HG03045 (cell line): ENCODE data around the gene UBE2O.

Experiments used
- ATAC-seq: cut with Tn5 transposase; IDR thresholded peaks from one replicate; pipeline ENCODE4 v1.9.1; 2021; ENCODE audit warnings: mild to moderate bottlenecking, moderate library complexity; ENCODE audit not compliant: unreplicated experiment

The UBE2O gene

DNA sequence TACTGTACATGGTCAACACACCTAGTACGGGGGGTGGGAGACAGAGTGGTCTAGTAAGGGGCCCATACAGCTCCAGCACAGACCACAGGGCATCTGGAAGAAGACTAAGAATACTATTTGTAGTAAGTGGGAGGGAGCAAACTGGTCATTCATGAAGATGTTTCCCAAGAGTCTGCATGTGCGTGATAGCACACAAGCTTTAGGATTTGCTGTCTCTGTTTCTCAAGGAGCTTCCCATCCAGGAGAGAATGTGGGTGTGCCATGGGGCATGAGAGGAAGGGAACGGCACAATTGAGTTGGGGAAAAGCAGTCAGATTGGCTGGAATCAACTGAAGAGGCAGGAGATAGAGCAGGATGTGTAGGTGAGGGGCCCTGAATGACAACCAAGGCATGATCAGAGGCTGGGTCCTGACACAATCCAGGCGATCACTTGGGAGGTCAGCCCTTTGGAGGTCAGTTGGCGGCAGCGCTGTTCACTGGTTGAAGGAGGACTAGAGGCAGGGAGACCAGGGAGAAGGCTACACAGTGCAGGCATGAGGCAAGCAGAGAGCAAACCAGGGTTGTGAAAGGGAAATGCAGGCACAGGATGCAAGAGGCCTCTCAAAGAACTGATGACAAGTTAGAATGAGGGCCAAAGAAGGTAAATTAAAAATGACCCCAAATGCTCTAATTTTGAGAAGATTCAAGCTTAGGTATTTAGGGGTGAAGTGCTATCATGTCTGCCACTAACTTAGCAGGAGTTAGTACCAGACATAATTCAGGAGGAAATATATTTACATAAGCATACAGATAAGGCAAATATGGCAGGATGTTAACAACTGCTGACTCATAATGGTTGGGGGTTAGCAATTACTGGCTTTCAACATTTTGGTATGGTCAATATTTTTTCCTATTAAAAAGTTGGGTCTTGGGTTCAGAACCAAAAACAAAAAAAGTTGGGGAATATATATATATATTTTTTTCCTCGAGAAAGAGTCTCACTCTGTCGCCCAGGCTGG lies 10.3 kb downstream of the UBE2O start:
- ATAC-seq = no peak

- no peak for ATAC-seq
Measured at GRCh38 chr17:76441686-76442340, 11.1 kb downstream of the UBE2O start.

- no peak for ATAC-seq
Measured at GRCh38 chr17:76440751-76441362, 12.1 kb downstream of the UBE2O start.

DNA sequence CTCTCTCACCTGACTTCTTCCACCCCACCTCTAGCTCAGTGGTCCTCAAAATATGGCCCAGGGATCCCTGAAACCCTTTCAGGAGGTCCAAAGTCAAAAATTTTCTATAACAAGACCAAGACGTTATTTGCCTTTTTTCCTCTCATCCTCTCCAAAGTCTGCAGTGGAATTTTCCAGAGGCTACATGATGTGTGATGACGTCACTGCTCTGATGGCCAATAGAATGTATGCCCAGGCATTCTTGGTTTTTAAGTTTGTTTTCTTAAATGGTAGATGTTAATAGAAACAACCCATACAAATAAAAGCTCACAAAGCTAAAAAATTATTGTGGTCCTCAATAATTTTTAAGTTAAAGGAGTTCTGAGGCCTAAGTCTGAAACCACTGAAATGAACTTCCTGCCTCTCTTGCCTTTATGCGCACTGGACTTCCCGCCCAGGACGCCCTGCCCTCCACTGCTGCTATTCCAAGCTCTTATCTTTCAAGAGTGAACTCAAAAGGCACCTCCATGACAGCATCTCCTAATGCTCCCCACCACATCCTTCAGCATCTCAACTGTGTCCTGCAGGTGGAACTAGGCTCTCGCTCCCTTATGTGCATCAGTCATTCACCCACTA lies 13.5 kb downstream of the UBE2O start:
- ATAC-seq = no peak

DNA sequence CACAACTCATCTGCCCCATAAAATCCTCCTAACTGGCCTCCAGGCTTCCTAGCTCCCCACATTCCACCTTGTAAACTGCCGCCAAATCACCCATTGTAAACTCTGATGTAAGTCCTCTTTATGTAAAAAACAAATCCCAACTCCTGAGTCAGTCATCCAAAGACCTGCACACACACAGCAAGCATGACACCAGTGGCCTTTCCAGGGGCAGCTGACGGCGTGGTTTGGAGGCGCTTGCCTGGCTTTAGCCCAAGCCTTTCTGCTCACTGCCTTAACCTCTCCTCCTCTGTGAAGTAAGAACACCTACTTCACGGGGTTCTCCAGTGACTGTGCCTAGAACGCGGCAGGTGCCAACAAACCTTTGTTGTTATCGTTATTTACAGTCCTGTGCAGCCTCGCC lies 14.0 kb downstream of the UBE2O start:
- no peak for ATAC-seq

DNA sequence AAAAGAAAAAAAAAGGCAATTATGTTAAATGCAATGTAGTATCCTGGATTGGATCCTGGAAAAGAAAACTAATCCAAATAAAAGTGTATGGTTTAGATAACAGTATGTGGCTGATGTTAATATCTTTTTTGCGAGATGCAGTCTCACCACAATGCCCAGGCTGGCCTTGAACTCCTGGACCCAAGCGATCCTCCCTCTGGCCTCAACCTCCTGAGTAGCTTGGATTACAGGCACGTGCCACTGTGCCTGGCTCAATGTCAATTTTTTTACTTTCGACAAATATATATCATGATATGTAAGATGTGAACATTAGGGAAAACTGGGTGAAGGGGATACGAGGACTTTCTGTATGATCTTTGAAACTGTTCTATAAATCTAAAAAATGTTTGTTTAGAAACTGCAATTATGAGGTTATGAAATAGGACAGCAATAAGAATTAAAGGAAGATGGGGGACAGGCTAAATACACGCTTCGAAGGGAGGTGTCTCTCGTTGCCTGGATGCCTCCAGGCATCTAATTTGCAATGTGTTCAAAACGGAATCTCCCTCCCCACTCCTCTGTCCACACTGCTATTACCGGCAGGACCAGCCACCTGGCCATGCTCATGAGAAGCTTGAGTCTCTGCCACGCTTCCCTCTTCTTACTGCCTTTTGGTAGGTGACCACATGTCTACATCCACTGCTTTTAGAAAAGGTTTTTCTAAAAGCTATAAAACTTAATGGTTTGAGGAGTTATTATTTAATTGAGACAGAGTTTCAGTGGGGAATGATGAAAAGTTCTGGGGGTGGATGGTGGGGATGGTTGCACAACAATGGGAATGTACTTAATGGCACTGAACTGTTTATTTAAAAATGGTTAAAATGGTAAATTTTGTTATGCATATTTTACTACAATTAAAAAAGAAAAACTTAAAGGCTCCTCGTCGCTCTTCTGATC lies 15.2 kb downstream of the UBE2O start:
- ATAC-seq = no peak

- ATAC-seq = no peak
Measured at GRCh38 chr17:76435751-76436150, 17.2 kb downstream of the UBE2O start.

DNA sequence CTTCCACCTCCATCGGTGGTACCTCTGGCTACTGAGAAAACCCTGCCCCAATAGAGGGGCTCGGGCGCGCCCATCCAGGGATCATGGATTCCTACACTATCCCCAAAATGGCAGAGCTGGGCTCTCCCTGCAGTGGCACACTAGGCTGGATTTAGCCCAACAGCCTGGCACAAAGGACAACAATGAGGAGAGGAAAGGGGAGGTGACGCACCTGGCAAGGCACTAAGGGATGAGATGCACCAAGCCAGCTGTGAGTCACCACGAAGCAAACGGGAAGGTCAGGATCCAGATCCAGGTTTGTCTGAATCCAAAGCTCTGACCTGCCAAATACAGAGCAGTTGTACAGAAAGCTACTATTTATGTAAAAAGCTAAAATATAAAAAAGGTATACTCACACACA lies 18.1 kb downstream of the UBE2O start:
- ATAC-seq = no peak

GRCh38 chr17:76433693-76434092 lies 19.3 kb downstream of the UBE2O start:
- ATAC-seq = no peak

- ATAC-seq = no peak
Measured at GRCh38 chr17:76432712-76433336, 20.1 kb downstream of the UBE2O start.

- ATAC-seq = no peak
Measured at GRCh38 chr17:76432004-76432403, 20.9 kb downstream of the UBE2O start.

GRCh38 chr17:76431509-76431908 lies 21.4 kb downstream of the UBE2O start:
- ATAC-seq = no peak

DNA sequence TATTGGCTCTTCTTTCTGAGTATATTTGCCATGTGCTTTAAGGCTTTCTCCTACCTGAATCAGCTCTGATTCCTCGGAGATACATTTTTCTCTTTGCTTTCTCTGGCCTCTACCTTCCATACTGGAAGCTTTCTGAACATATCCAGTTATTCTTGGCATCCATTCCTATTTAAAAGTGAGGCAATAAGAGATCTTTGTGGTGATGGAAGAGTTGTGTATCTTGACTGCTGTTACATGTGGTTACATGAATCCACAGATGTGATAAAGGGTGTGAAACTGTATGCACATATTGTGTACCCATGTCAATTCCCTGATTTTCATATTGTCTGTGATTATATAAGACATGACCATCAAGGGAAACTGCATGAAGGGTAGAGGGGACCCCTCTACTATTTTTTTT lies 24.4 kb downstream of the UBE2O start:
- ATAC-seq = no peak

DNA sequence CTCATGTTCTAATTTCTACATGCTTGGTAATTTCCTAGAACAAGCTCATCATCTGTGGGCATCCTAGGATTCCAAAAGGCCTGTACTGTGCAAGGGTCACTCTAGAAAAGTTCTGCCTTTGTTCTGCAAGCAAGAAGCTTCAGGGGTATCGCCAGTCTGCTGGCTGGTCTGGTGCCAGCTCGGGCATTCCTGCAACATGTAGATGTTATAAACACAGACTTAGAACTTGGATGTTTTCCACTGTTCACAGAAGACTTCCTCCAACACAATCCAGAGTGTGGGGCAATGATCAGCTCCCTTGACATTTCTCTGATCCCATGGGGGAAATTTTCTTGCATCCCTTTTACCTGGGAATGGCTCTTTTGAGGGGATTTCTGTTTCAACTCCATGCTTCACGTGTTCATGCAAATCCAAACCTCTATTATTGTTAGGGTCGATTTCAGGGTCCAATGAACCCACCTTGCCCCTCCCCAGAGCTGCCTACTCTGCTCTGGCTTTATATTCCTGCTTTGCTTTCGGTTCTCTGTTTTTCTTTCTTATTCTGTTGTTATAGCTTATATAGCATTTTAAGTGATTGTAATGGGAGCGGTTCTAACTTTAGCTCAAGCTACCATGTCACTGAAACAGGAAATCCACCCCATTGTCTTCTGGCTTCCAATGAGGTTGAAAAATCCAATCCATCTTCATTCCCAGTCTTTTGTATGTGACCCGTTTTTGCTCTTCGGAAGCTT lies 25.3 kb downstream of the UBE2O start:
- ATAC-seq = no peak

DNA sequence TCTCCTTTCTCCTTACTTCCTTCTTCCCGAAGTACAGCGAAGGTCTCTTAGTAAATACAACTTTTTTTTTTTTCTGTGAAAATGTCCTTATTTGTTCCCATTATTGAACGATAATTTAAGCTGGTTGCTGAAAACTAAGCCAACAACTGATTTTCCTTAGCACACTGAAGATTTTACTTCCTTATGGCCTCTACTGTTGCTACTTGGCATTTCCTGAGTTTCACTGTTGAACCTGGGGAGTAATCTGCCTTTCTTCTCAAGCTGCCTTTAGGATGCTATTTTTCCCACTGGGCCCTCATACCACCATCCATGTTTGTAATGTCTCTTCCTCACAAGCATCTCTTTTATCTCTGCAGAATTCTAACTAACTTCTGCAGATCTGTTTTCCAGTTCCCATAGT lies 26.1 kb downstream of the UBE2O start:
- no peak for ATAC-seq

DNA sequence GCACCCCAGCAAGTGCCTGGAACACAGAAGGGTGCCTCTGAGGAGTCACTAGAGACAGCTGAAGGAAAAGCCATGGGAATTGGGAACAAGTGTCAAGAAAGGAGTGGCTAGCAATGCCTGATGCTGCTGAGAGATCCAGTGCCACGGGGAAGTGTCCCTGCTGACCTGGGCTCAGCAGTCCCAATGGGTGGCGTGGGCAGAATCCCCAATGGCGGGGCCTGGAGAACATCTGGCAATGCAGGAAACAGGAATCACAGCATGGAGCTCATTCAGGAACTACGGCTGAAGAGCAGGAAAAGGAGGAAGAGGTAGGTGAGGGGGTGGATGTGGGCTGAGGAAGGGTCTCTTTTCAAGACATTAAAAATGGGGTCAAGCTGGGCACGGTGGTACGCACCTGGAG lies 30.1 kb downstream of the UBE2O start:
- ATAC-seq = no peak

GRCh38 chr17:76422406-76422805 lies 30.5 kb downstream of the UBE2O start:
- ATAC-seq = no peak

- ATAC-seq = no peak
Measured at GRCh38 chr17:76421044-76421407, 31.9 kb downstream of the UBE2O start.

DNA sequence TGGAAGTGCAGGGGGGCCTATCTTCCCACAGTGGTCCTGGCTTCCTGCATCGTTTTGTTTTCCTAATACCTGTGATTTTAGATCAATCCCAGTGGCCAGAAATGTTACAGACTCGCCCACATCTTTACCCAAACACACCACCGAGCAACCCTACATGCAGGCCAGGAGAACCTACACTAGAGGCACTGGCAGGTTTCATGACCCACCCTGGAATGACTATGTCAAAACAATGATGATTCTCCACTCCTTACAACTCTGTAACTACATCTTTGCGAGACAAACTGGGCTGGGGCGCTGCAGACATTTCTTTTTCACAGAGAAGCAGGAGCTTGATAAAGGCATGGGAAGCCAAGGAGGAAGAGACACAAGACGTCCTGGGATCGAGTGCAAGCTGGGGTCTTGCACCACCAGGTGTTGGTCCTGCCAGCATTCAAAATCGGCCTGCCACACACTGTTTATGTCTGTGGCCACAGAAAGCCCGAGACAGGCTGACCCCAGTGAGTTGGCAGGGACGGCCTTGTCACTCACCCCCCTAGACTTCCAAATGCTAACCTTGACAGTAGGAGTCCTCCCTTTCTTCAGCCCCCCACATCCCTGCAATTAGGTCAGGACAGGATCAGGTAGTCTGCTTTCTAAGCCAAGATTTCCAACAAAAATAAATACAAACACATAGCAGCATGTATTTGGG lies 32.5 kb downstream of the UBE2O start:
- ATAC-seq = no peak
